GM12801 (cell line): ENCODE measurements around the gene GSTP1.

Experiments
- TF ChIP-seq, protein P1 (sequence below): IDR thresholded peaks from one replicate; pipeline ENCODE4 v1.5.1; 2011; ENCODE audit warnings: control low read depth; ENCODE audit not compliant: insufficient read length; ENCODE audit errors: extremely low read depth

GSTP1 gene

DNA sequence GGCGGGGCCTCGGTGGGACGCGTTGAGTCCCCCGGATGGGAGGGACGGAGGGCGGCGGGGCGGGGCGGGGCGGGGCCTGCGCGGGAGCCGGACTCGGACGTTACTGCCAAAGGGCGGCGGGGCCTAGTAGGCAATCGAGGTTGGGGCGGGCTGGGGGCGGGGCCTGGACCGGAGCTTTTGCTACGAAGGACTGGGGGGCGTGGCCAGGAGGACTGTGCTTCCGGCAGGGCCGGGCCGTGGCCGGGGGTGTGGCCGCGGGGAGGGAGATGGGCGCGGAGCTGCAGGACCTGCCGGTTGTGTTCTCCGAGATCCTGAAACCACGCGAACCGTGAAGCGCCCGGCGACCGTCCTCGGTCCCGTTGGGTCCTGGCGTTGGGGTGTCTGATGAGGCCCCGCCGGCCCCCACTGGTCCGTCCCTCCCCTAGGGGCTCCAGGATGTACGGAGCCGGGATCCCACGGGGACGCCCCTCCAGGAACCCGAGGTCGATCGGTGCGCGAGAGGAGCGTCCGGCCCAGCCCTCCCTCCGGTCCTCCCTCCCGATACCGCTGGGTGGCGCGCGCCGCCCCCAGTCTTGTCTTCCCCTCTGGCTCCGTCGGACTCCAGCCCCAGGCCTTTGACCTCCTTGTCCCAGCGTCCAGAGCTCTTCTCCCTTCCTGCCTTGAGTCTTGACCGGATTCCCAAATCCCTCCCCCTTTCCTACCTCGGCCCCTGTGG is 46.8 kb downstream of the GSTP1 start:
- TF ChIP-seq, protein P1, sequence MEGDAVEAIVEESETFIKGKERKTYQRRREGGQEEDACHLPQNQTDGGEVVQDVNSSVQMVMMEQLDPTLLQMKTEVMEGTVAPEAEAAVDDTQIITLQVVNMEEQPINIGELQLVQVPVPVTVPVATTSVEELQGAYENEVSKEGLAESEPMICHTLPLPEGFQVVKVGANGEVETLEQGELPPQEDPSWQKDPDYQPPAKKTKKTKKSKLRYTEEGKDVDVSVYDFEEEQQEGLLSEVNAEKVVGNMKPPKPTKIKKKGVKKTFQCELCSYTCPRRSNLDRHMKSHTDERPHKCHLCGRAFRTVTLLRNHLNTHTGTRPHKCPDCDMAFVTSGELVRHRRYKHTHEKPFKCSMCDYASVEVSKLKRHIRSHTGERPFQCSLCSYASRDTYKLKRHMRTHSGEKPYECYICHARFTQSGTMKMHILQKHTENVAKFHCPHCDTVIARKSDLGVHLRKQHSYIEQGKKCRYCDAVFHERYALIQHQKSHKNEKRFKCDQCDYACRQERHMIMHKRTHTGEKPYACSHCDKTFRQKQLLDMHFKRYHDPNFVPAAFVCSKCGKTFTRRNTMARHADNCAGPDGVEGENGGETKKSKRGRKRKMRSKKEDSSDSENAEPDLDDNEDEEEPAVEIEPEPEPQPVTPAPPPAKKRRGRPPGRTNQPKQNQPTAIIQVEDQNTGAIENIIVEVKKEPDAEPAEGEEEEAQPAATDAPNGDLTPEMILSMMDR: no peak

DNA sequence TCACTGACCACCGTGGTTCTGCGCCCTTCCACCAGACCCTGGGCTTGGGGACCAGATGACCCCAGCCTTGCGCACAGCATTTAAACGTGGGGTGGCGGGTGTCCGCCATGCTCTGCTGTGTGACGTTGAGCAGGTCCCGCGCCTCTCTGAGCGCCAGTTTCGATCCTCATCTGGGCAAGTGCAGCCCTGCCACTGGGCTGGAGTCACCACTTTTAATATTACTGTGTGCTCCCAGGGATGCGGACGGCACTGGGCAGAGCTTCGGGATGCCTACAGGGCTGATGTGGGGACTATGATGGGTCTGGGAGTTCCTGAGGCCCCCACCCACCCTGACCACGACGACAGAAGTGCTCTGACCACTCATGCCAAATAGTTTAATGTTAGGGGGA is 47.3 kb downstream of the GSTP1 start:
- TF ChIP-seq, protein P1: no peak

DNA sequence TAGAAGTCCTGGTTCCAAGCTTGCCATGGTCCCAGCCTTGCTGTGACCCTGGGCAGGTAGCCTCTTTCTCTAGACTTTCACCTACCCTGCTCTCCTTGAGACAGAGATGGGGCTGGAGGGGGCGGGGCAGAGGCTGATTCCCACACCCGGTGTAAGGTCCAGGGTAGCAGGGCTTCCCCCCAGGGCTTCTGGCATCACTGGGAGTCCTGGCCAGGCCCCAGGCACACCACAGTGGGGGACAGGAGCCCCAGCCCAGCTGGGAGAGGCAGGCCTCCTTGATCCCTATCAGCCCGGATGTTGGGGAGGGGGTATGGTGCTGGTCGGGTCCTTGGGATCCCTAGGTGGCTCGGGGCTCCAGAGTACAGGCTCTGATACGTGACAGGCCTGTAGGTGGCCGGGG is 47.8 kb downstream of the GSTP1 start:
- TF ChIP-seq, protein P1: no peak

DNA sequence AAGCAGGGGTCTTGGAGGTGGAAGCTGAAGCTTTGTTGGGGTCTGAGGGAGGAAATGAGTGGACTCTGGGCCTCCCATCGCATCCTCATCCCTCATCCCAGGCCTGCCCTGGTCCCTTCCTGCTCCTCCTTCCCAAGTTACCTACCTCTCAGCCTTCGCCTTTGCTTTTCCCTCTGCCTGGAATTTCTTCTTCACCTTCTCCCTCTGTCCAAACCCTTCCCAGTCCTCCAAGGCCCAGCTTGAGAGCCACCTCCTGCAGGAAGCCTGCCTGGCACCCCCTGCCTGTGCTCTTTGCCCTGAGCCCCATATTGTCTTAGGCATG is 48.2 kb downstream of the GSTP1 start:
- TF ChIP-seq, protein P1: no peak

DNA sequence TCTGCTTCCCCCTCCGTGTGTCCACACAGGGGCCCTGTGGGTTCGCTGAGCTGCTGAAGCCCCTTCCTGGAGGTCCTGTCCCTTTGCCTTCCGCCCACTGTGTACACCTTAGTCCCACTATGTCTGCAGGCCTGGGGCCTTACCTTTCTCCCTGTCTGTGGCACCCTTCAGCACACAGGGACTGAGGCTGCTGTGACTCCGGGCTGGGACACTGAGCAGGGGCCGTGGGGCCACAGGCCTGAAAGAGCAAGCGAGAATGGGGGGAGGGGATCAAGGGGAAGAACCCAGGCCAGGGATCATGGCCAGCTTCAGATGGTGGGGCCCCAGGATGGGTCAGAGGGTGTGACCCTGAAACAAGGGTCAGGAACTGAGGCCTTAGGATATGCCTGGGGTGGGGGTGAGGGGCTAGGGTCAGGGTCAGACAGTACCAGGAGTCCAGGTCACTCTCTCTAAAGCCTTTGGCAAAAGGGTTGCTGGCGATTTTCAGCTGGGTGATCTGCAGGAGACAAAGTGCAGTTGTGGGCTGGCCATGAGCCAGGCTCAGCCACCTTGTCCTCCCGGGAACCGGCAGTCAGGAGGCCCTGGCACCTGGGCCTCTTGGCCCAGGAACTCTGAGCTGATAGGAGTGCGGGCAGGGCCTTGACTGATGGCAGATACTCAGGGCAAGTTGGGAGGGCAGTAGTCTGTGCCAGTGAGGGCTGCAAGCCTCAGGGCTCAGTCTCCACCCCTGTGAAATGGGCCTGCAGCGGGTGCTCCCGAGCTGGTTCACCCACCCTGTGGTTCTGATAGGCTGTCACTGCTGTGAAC is 48.8 kb downstream of the GSTP1 start:
- TF ChIP-seq, protein P1: no peak

DNA sequence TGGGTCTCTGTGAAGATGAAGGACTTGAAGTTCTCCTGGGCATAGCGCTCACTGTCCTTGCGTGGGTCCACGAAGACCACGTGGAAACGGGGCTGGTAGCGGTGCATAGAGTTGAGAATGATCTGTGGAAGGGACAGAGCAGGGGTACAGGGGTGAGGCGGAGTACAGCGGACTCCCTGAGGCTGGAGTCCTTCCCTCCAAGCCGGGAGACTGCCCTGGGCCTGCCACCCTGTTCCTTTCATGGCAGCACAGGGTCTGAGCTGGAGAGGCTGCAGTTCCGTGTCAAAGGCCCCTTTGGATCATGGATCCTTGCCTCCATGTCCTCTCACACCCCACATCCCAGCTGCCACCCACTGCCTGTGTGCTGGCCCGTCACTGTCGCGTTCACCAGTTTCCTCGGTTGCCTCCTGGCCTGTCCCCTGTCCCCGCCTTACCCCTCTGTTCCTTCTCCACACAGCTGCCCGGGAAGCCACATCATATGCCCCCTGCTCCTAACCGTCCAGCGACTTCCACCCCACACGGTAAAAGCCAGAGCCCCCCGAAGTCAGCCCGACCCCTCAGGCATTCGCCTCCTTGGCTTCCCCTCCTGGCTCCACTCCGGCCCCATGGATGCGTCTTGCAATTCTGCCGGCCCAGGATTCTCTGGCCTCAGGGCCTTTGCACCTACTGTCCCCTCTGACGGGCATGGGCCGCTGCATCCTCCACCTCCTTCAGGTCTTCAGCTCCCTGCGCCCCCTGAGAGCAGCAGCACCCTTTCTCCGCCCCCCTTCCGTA is 49.6 kb downstream of the GSTP1 start:
- TF ChIP-seq, protein P1: no peak

DNA sequence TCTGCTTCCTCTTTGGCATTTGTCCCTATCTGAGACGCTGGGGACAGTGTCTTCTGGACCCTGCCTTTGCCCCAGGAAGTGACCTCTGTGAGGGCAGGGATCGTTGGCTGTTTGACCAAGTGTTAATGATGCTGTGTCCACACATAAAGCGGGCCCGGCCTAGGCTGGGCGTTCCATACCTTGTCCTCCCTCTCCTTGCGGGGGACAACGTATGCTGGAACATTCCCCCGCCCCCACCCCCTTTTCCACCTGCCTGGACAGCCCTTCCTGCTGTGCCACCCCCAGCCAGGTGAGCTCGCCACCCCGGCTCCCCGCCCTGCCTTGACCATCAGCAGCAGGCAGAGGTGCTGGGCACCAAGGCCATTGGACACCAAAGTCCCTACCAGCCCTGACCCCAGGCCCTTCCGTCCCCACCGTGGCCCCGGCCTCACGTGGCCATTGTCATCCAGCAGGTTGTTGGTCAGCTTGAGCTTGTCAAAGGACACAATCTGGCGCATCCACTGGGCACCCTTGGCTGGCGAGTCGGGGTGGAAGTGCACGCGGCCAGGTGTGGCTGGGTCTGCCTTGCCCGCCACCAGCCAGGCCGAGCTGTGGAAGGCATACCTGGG is 50.2 kb downstream of the GSTP1 start:
- TF ChIP-seq, protein P1: no peak
